ES-I3 (cell line): ENCODE data around the gene NADSYN1.

ENCODE experiments used
- H3K36me3 ChIP-seq: 2 replicates; pipeline ENCODE4 v1.6.1; 2013; ENCODE audit warnings: mild to moderate bottlenecking, low read length, control low read depth, moderate library complexity; ENCODE audit not compliant: insufficient read depth
- H3K4me1 ChIP-seq: 2 replicates; pipeline ENCODE4 v1.6.1; 2013; ENCODE audit warnings: mild to moderate bottlenecking, control low read depth, low read length; ENCODE audit not compliant: insufficient read depth
- H3K9ac ChIP-seq: 2 replicates; pipeline ENCODE4 v1.6.1; 2013; ENCODE audit warnings: low read depth, mild to moderate bottlenecking, low read length, moderate library complexity
- H3K9me3 ChIP-seq: 2 replicates; pipeline ENCODE4 v1.6.1; 2013; ENCODE audit warnings: mild to moderate bottlenecking, low read length, moderate library complexity; ENCODE audit not compliant: control insufficient read depth, insufficient read depth

NADSYN1 gene

GRCh38 chr11:71481101-71481960 lies 28.3 kb downstream of the NADSYN1 start:
- no peaks in the 10 kb centered on the region; the same call in 1 of the 2 replicates for H3K4me1 ChIP-seq
- H3K9ac ChIP-seq = no peak overlapping the region
- no peaks in the 10 kb centered on the region for H3K9me3 ChIP-seq
- H3K36me3 ChIP-seq = peaks cover 7% of the 10 kb centered on the region

GRCh38 chr11:71482216-71482615 lies 29.2 kb downstream of the NADSYN1 start:
- Histone ChIP-seq H3K9me3 (no peaks in the 10 kb centered on the region), H3K4me1 (no peaks in the 10 kb centered on the region; the same call in 1 of the 2 replicates), H3K9ac (no peak overlapping the region), H3K36me3 (peaks cover 6% of the 10 kb centered on the region)

GRCh38 chr11:71482746-71483364 lies 29.9 kb downstream of the NADSYN1 start:
- Histone ChIP-seq H3K4me1 (peaks cover under 1% of the 10 kb centered on the region; the same call in 1 of the 2 replicates), H3K9me3 (no peaks in the 10 kb centered on the region), H3K9ac (no peak overlapping the region), H3K36me3 (peaks cover 6% of the 10 kb centered on the region)

- H3K36me3 ChIP-seq = peaks cover 6% of the 10 kb centered on the region
- no peaks in the 10 kb centered on the region for H3K9me3 ChIP-seq
- H3K4me1 ChIP-seq = peaks cover 9% of the 10 kb centered on the region; the same call in 1 of the 2 replicates
- H3K9ac ChIP-seq = no peak overlapping the region
These were observed 30.7 kb downstream of the NADSYN1 start for GRCh38 chr11:71483692-71484091.

GRCh38 chr11:71484248-71485062 lies 31.5 kb downstream of the NADSYN1 start:
- Histone ChIP-seq H3K9ac (no peak overlapping the region), H3K9me3 (no peaks in the 10 kb centered on the region), H3K4me1 (peaks cover 14% of the 10 kb centered on the region; the same call in 1 of the 2 replicates), H3K36me3 (peaks cover 6% of the 10 kb centered on the region; the same call in 1 of the 2 replicates)

GRCh38 chr11:71485063-71485399 lies 32.0 kb downstream of the NADSYN1 start:
- peaks cover 14% of the 10 kb centered on the region; the same call in 1 of the 2 replicates for H3K4me1 ChIP-seq
- no peak overlapping the region for H3K9ac ChIP-seq
- no peaks in the 10 kb centered on the region for H3K9me3 ChIP-seq
- H3K36me3 ChIP-seq = peaks cover 6% of the 10 kb centered on the region; the same call in 1 of the 2 replicates

- Histone ChIP-seq H3K36me3 (peaks cover 6% of the 10 kb centered on the region; the same call in 1 of the 2 replicates), H3K4me1 (peaks cover 14% of the 10 kb centered on the region; the same call in 1 of the 2 replicates), H3K9me3 (no peaks in the 10 kb centered on the region), H3K9ac (no peak overlapping the region)
These were observed 32.5 kb downstream of the NADSYN1 start for GRCh38 chr11:71485466-71485865.

GRCh38 chr11:71486320-71486719 lies 33.3 kb downstream of the NADSYN1 start:
- H3K36me3 ChIP-seq = peaks cover 6% of the 10 kb centered on the region; the same call in 1 of the 2 replicates
- no peak overlapping the region for H3K9ac ChIP-seq
- peaks cover 14% of the 10 kb centered on the region; the same call in 1 of the 2 replicates for H3K4me1 ChIP-seq
- no peaks in the 10 kb centered on the region for H3K9me3 ChIP-seq

GRCh38 chr11:71488681-71489270 lies 35.8 kb downstream of the NADSYN1 start:
- peaks cover 14% of the 10 kb centered on the region; the same call in 1 of the 2 replicates for H3K4me1 ChIP-seq
- no peak overlapping the region for H3K9ac ChIP-seq
- H3K9me3 ChIP-seq = no peaks in the 10 kb centered on the region
- peaks cover 4% of the 10 kb centered on the region; the same call in 1 of the 2 replicates for H3K36me3 ChIP-seq

- Histone ChIP-seq H3K4me1 (peaks cover 14% of the 10 kb centered on the region; the same call in 1 of the 2 replicates), H3K9ac (no peak overlapping the region), H3K36me3 (peaks cover 4% of the 10 kb centered on the region; the same call in 1 of the 2 replicates), H3K9me3 (no peaks in the 10 kb centered on the region)
These were observed 36.5 kb downstream of the NADSYN1 start for GRCh38 chr11:71489311-71490043.

- peaks cover 4% of the 10 kb centered on the region; the same call in 1 of the 2 replicates for H3K36me3 ChIP-seq
- peaks cover 14% of the 10 kb centered on the region; the same call in 1 of the 2 replicates for H3K4me1 ChIP-seq
- H3K9ac ChIP-seq = no peak overlapping the region
- H3K9me3 ChIP-seq = no peaks in the 10 kb centered on the region
These were observed 37.2 kb downstream of the NADSYN1 start for GRCh38 chr11:71490044-71490730.

GRCh38 chr11:71490731-71491390 lies 37.9 kb downstream of the NADSYN1 start:
- H3K9me3 ChIP-seq = no peaks in the 10 kb centered on the region
- peaks cover 4% of the 10 kb centered on the region; the same call in 1 of the 2 replicates for H3K36me3 ChIP-seq
- H3K4me1 ChIP-seq = peaks cover 14% of the 10 kb centered on the region; the same call in 1 of the 2 replicates
- H3K9ac ChIP-seq = no peak overlapping the region
